GM12874 (cell line): ENCODE results near the gene RNF17.

Experiments
- CTCF ChIP-seq: IDR thresholded peaks from 2 replicates; pipeline ENCODE4 v1.5.1; 2011; ENCODE audit warnings: low read depth, mild to moderate bottlenecking, control low read depth, low read length, moderate library complexity; ENCODE audit not compliant: insufficient read depth

The RNF17 gene

GRCh38 chr13:24878340-24878739 lies 114.4 kb downstream of the RNF17 start:
- no peak for TF ChIP-seq CTCF

- no peak for TF ChIP-seq CTCF
Measured at GRCh38 chr13:24882665-24883064, 118.7 kb downstream of the RNF17 start.

- TF ChIP-seq CTCF = no peak
Measured at GRCh38 chr13:24887759-24888158, 123.8 kb downstream of the RNF17 start.

- no peak for TF ChIP-seq CTCF
Measured at GRCh38 chr13:24888291-24888931, 124.4 kb downstream of the RNF17 start.

GRCh38 chr13:24890256-24890655 lies 126.3 kb downstream of the RNF17 start:
- no peak for TF ChIP-seq CTCF

GRCh38 chr13:24891476-24892108 lies 127.6 kb downstream of the RNF17 start:
- TF ChIP-seq CTCF = no peak

- no peak for TF ChIP-seq CTCF
Measured at GRCh38 chr13:24892829-24893228, 128.9 kb downstream of the RNF17 start.
